HepG2 (cell line): ENCODE results near the gene UBE2I. TPM values are rescaled to one million over a fixed set of nuclear protein-coding genes. Genes with fewer than 3 reads are reported as not detected.
A peak's percentile ranks its signal among the peaks of the same experiment; 100 is the strongest.

Experiments
- BCL3 ChIP-seq: sonication (generic); formaldehyde crosslinking; IDR thresholded peaks from 2 replicates; pipeline ENCODE4 v1.5.1; 2020; ENCODE audit warnings: mild to moderate bottlenecking, missing genetic modification reagents, moderate library complexity
- GATAD1 ChIP-seq: IDR thresholded peaks from 2 replicates; pipeline ENCODE4 v1.6.1; 2016; ENCODE audit warnings: missing genetic modification reagents, missing compliant biosample characterization
- HDAC2 ChIP-seq: sonication (generic); formaldehyde crosslinking; IDR thresholded peaks from 2 replicates; pipeline ENCODE4 v1.4.0; 2020; ENCODE audit warnings: missing genetic modification reagents
- HMG20B ChIP-seq: conservative IDR thresholded peaks from 2 replicates; pipeline ENCODE4 v1.6.1; 2016; ENCODE audit warnings: missing genetic modification reagents, missing compliant biosample characterization
- MXI1 ChIP-seq: IDR thresholded peaks from 3 replicates; pipeline ENCODE4 v1.6.1; 2012; ENCODE audit warnings: low read depth, low read length, inconsistent platforms, borderline replicate concordance
- RXRA ChIP-seq: sonication (generic); formaldehyde crosslinking; IDR thresholded peaks from 2 replicates; pipeline ENCODE4 v1.5.1; 2020; ENCODE audit warnings: missing genetic modification reagents
- SKIL ChIP-seq: sonication (generic); formaldehyde crosslinking; IDR thresholded peaks from 2 replicates; pipeline ENCODE4 v1.8.0; 2022; ENCODE audit warnings: missing genetic modification reagents, mild to moderate bottlenecking, moderate library complexity, borderline replicate concordance
- STAG1 ChIP-seq: sonication (generic); formaldehyde crosslinking; IDR thresholded peaks from 2 replicates; pipeline ENCODE4 v1.4.0; 2020; ENCODE audit warnings: missing genetic modification reagents
- THAP11 ChIP-seq: IDR thresholded peaks from 2 replicates; pipeline ENCODE4 v1.6.1; 2016; ENCODE audit warnings: missing biosample characterization, missing genetic modification reagents
- ZBTB40 ChIP-seq, 2 experiments: fragments of 450-650 bp in 1 of 2; sonication (generic) in 1 of 2; formaldehyde crosslinking in 1 of 2; IDR thresholded peaks; 2 replicates each; pipeline versions ENCODE4 v1.6.1 to v1.8.0; 2016 to 2022; ENCODE audit warnings: antibody characterized with exemption in 1 of 2, mild to moderate bottlenecking in 1 of 2, missing genetic modification reagents in 1 of 2
- ZKSCAN1 ChIP-seq: fragments of 150-350 bp; IDR thresholded peaks from 2 replicates; pipeline ENCODE4 v1.6.1; 2014; ENCODE audit warnings: low read length
- ZNF274 ChIP-seq: sonication (generic); formaldehyde crosslinking; IDR thresholded peaks from 2 replicates; pipeline ENCODE4 v1.5.1; 2020; ENCODE audit warnings: mild to moderate bottlenecking, missing genetic modification reagents
- ZNF282 ChIP-seq: fragments of 450-650 bp; IDR thresholded peaks from 2 replicates; pipeline ENCODE4 v1.6.1; 2018; ENCODE audit not compliant: partially characterized antibody
- ZNF383 ChIP-seq: sonication (generic); formaldehyde crosslinking; IDR thresholded peaks from 2 replicates; pipeline ENCODE4 v1.4.0; 2020; ENCODE audit warnings: missing genetic modification reagents, mild to moderate bottlenecking, borderline replicate concordance
- ZNF605 ChIP-seq: sonication (generic); formaldehyde crosslinking; IDR thresholded peaks from 2 replicates; pipeline ENCODE4 v1.8.0; 2022; ENCODE audit warnings: mild to moderate bottlenecking, missing genetic modification reagents
- ZNF678 ChIP-seq: sonication (generic); formaldehyde crosslinking; IDR thresholded peaks from 2 replicates; pipeline ENCODE4 v1.4.0; 2020; ENCODE audit warnings: mild to moderate bottlenecking, missing genetic modification reagents
- polyA plus RNA-seq, 8 experiments: library from polyadenylated mRNA; depleted of rRNA in 3 of 8; stranded (reverse) in 7 of 8; unstranded in 1 of 8; fragments of >200 nt; fragmentation: Illumina TruSeq in 4 of 8; extraction: Trizol in 4 of 8; gene quantifications; 2 replicates each; pipeline versions ENCODE4 v1.2.1 to v1.2.3, GENCODE V29; 2011 to 2016; ENCODE audit warnings: low read depth in 4 of 8, missing spikeins in 1 of 8, mixed read lengths in 1 of 8; ENCODE audit not compliant: insufficient read depth in 1 of 8
- total RNA-seq, 5 experiments: library from RNA; depleted of rRNA; stranded (reverse); fragments of >200 nt; fragmentation: Illumina TruSeq; extraction: Trizol; gene quantifications; 2 replicates each; pipeline ENCODE4 v1.2.3, GENCODE V29; 2016; ENCODE audit warnings: low read depth in 1 of 5

UBE2I gene
- total and polyA plus RNA-seq, 2 of the 13 experiments (the other 11 are each of a cell fraction or from before 2014, with no cell fraction given): 75.8 to 98.9 TPM

- no peak for TF ChIP-seq ZBTB40 (IDR thresholded peaks at IDR 0.05)
- peak; percentile 38; the same call in 1 of the 2 replicates for TF ChIP-seq ZBTB40 (CRISPR knock-in tag; IDR thresholded peaks at IDR 0.05)
- no peak for TF ChIP-seq HDAC2 (CRISPR knock-in tag)
- TF ChIP-seq SKIL (CRISPR knock-in tag): no peak
- TF ChIP-seq ZKSCAN1: no peak
- TF ChIP-seq ZNF678 (CRISPR knock-in tag): no peak
- TF ChIP-seq ZNF383: no peak
- peak; percentile 23; the same call in 1 of the 2 replicates for TF ChIP-seq THAP11 (CRISPR knock-in tag)
- peak; percentile 82 for TF ChIP-seq STAG1 (CRISPR knock-in tag)
- no peak for TF ChIP-seq ZNF282
- TF ChIP-seq BCL3: no peak
- 0 out of 2 replicates have a peak, but pooled peaks have one; percentile 45 for TF ChIP-seq GATAD1 (CRISPR knock-in tag)
- TF ChIP-seq MXI1: 0 out of 3 replicates have a peak, but pooled peaks have one; percentile 12
- TF ChIP-seq ZNF605 (CRISPR knock-in tag): peak; percentile 57; the same call in 1 of the 2 replicates
- peak; percentile 58; the same call in 1 of the 2 replicates for TF ChIP-seq RXRA (CRISPR knock-in tag)
- TF ChIP-seq HMG20B (CRISPR knock-in tag): no peak
- no peak; the same call in 1 of the 2 replicates for TF ChIP-seq ZNF274 (CRISPR knock-in tag)
Observed at GRCh38 chr16:1363501-1364041, 54.1 kb downstream of the UBE2I start (continued).
